NCI-H774 (cell line): Measurements from ENCODE around the gene PRKCA.
"Not testable (repeated sequence)": the region's sequence is repeated elsewhere in the genome, so short reads cannot be mapped to it uniquely, and the experiment has no call there.

ENCODE experiments used
- DNase-seq: peaks from one replicate; lab custom pipeline; 2025; lab: John Stamatoyannopoulos, UW

The PRKCA gene

GRCh38 chr17:66386498-66387351 lies 84.3 kb downstream of the PRKCA start:
- DNase-seq, result no peak

GRCh38 chr17:66387392-66387981 lies 85.1 kb downstream of the PRKCA start:
- no peak for DNase-seq

GRCh38 chr17:66392783-66393437 lies 90.5 kb downstream of the PRKCA start:
- DNase-seq, result no peak

- DNase-seq, result no peak
These were observed 93.5 kb downstream of the PRKCA start for GRCh38 chr17:66395961-66396360.

GRCh38 chr17:66397486-66397885 lies 95.1 kb downstream of the PRKCA start:
- no peak for DNase-seq

GRCh38 chr17:66398059-66398458 lies 95.6 kb downstream of the PRKCA start:
- no peak for DNase-seq

- DNase-seq, result no peak
These were observed 96.2 kb downstream of the PRKCA start for GRCh38 chr17:66398617-66399016.

- DNase-seq, result no peak
These were observed 97.0 kb downstream of the PRKCA start for GRCh38 chr17:66399441-66399840.

GRCh38 chr17:66400041-66400688 lies 97.8 kb downstream of the PRKCA start:
- DNase-seq, result not testable (repeated sequence)

GRCh38 chr17:66400698-66401097 lies 98.3 kb downstream of the PRKCA start:
- no peak for DNase-seq

GRCh38 chr17:66401364-66401763 lies 99.0 kb downstream of the PRKCA start:
- DNase-seq, result no peak

GRCh38 chr17:66403846-66404556 lies 101.6 kb downstream of the PRKCA start:
- DNase-seq, result no peak

- DNase-seq, result no peak
These were observed 103.6 kb downstream of the PRKCA start for GRCh38 chr17:66405836-66406677.

GRCh38 chr17:66406701-66407644 lies 104.6 kb downstream of the PRKCA start:
- DNase-seq, result no peak

- no peak for DNase-seq
These were observed 105.5 kb downstream of the PRKCA start for GRCh38 chr17:66407864-66408263.

- no peak for DNase-seq
These were observed 109.1 kb downstream of the PRKCA start for GRCh38 chr17:66411520-66411919.

- no peak for DNase-seq
These were observed 110.6 kb downstream of the PRKCA start for GRCh38 chr17:66412857-66413558.

GRCh38 chr17:66413559-66414520 lies 111.4 kb downstream of the PRKCA start:
- DNase-seq, result no peak
